HG03442 (cell line): ENCODE data around the gene SLC6A5.

Experiments
- ATAC-seq: cut with Tn5 transposase; IDR thresholded peaks from one replicate; pipeline ENCODE4 v1.9.1; 2021; ENCODE audit warnings: mild to moderate bottlenecking, moderate library complexity; ENCODE audit not compliant: unreplicated experiment

The SLC6A5 gene

DNA sequence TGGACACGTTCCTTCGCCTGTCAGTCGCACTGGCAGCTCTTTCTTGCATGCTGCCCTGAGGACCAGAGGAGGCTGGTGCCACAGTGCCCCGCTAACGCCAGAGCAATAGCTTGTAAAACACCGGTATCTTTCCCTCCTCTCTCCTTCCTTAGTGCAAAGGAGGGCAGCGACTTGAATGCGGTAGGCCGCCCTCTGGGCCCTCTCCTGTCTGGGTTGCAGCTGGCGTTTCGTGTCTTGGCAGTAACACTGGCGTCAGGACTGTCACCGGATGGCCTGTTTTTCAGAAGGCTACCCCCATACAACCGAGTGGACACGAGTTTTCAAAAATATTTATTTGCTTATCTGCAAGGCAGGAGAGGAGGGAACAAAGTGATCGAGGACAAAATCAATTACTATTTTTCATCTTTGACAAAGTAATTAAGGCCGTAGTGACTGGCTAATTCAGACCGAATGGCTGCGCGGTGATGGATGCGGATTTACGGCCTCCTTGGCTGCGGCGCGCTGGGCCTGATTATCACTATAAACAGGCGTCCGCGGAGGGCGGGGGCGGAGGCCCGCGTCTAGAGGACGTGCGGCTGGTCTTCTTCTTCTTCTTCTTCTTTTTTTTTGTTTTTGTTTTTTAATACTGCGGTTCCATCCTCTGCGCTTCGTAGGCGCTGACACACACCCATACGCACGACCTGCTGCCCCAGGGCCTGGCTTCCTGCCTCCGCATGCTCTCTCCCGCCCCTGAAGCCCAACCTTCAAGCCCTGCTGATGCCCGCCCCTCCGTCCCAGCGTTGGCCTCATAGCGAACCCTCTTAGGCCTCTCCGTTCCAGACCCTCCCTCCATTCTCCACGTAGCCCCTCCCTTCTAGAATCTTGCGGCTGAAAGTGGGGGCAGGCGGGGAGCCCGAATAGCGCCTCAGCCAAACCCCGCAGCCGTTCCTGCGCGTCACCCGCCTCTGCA, 2.9 kb upstream of the SLC6A5 start:
- no peak for ATAC-seq

DNA sequence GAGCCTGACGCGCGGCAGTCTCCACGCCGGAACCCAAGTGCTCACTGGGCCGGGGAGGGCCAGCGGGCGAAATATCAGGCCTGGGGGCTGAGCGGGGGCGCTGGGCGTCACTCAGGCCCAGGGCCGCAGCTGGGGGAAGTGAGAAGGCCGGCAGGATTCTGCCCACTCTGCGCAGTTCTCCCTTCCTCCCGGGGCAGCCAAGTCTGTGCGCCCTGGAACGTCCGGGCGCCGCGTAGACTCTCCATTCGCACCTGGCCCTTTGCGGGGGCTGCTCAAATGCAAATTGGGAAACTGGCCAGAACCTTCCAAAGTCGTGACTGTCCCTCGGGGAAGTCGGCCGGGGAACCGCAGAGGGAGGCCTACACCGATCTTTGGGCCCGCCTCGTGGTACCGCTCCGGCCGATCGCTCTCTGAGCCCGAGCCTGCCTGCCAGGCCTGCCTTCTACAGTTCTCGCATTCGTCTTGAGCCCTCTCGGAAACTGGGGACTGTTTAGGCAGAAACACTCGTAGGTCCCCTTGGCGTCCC, 2.2 kb upstream of the SLC6A5 start:
- ATAC-seq: no peak

DNA sequence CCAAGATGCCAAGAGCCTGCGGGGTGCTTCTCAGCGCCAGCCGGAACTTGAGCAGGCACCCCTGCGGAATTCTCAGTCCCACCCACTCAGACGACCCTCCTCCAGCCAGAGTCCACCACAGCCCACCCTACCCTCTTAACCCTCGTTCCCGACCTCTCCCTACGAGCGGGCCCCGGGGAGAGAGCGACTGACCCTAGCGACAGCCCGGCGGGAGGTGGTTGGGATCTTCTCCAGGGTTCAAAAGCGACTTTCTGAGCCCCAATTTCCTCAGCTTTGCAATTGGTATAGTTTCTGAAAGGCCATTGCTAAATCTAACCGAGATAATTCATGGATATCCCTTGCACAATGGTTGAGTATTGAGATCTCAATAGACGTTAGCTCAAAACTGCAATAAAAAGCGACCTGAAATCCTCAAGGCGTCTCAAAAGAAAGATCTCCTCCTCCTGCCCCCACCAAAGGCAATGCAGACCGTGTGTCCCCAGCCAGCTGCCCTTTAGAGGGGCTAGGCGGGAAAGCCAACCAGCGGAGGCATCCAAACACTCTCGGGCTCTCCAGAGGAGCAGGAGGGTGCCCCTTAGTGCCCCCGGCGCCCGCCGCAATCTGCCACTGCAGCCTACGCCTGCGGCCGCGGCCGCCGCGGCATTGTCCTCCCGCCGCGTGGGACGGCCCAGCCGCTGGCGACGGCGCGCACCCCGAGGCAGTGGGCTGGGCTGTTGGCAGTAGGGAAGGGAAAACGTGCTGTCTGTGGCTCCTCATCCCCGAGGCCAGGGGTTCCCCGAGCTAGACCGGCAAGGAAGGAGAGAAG, 1.5 kb upstream of the SLC6A5 start:
- no peak for ATAC-seq

DNA sequence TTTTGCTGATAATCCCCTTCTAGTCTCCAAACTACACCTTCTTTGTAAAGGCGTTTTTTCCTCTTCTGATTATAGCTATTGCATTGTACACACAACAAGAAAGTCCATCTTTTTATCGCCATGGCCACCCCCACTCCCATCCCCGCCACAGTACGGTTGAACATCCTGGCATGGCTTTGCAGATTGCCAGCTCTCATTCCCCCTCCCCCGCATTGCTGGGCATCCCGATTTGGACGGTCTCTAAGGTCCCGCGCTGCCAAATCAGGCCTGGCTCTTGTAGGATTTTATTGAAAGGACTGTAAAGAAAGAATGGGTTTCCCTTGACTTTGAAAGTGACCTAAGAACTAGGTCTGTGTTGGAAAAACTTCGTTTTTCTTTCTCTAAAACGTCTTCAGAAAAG, 916 bp upstream of the SLC6A5 start:
- no peak for ATAC-seq

DNA sequence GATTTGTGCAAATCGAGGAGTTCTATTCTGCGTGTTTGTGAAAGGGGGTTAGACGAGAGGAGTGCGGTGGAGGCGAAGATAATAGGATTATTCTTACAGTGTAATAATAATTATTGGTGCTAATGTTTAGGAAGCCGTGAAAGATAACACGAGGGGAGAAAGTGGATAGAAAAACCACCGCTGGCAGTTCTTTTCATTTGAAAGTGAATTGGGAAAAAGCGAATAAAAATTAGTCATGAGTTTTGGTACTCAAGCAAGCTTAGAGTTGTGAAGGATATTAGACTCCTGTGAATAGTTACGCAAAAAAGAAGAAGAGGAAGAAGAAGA, 575 bp downstream of the SLC6A5 start:
- no peak for ATAC-seq

DNA sequence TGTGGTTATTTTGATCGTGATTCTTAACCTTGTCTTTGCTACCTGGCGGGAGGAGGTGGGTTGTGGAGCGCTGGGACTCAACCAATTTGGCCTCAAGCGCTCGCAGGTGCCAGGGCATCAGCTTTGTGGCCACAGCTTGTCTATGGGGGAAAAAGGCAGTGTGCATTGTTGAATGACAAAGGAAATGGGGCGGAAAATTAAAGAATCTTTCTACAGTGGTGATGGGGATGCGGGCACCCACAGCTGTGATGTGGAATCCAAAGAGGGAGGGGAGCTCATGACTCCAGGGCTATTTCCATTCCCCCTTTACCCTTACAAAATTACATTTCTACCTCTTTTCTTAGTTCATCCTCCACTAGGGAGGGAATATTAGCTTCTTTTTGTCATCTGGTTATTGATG, 1.1 kb downstream of the SLC6A5 start:
- ATAC-seq: no peak

DNA sequence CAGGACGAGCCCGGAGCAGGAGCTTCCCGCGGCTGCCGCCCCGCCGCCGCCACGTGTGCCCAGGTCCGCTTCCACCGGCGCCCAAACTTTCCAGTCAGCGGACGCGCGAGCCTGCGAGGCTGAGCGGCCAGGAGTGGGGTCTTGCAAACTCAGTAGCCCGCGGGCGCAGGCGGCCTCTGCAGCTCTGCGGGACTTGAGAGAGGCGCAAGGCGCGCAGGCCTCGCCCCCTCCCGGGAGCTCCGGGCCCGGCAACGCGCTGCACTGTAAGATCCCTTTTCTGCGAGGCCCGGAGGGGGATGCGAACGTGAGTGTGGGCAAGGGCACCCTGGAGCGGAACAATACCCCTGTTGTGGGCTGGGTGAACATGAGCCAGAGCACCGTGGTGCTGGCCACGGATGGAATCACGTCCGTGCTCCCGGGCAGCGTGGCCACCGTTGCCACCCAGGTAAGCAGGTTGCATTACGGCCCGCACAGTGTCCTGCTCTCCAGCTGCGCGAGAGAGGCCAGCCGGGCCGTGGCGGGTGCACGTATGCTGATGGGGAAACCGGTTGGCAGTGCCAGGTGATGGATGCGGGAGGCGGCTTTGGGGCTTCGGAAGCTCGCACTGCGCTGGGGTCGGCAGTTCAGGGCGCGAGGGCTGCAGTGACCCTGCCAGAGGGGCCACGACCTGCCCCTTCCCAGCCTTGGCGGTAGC, 2.0 kb downstream of the SLC6A5 start:
- no peak for ATAC-seq

DNA sequence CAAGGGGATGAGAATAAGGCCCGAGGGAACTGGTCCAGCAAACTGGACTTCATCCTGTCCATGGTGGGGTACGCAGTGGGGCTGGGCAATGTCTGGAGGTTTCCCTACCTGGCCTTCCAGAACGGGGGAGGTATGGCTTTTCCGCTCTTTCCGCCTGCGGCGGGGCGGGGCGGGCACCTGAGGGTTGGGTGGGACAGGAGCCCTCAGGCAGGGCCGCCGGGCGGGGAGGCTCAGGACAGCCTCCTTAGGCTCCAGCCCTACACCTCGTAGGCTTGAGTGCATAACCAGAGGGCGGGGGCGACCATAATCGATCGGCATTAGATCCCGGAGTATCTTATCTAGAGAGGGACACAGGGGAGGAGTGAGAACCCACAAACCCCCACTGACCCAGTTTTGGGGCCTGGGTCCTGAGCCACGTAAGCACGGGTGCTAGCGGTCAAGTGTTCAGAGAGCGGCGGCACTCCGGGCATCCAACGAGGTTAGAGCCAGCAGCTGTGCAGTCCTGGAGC, 4.9 kb downstream of the SLC6A5 start:
- no peak for ATAC-seq

DNA sequence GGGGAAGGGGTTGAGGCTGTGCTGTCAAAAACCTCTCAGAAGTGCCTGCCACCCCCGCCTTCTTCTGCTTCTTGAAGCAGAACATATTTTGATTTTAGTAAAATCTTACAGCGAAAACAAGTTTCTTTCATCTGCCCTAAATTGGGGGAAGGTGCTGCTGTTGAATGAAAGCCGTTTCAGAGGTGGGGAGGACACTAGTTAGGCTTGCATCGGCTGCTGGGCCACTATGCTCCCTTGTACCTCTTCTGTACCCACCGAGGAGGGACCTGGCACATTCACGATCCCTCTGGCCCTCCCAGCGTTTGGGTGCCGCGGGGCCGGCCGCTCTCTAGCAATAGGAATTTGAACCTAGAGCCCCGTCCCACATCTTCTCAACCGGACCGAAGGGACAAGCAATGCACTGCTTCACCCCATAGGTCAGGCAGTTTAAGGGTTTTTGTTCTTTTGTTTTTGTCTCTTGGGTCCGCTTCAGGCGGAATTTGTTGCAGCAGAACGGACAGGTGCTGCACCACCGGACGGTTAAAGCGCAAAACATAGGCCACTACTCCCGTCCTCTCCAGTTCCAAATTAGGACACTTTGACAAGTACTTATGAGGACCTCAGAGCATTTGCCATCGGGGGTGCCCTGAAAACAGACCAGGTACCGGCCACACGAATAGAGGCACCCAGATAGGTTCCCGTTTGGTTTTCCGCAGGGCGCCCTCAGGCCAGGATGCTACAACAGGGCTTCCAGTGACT, 5.6 kb downstream of the SLC6A5 start:
- ATAC-seq: no peak

DNA sequence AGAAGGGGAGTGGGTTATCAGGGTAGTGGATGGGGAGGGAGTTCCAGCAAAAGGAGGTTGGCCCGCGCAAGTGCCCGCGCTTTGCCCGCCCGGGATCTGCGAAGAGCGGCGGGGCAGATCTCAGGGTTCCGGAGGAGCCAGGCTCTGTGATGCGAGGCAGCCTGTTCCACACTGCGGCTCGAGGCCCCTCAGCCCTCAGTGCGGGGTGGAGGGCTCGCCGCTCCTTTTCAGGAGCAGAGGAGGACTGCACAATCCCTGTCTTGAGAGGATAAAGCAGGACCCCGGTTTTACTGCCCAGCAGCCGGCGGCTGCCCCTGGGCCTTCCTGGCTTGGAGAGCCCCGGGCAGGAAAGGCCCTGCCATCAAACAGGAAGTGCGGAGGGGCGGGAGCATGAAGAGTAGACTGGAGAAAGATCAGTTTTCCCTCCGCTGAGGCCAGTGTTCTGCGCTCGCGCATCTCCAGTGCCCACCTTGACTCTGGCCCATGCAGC, 6.2 kb downstream of the SLC6A5 start:
- no peak for ATAC-seq

DNA sequence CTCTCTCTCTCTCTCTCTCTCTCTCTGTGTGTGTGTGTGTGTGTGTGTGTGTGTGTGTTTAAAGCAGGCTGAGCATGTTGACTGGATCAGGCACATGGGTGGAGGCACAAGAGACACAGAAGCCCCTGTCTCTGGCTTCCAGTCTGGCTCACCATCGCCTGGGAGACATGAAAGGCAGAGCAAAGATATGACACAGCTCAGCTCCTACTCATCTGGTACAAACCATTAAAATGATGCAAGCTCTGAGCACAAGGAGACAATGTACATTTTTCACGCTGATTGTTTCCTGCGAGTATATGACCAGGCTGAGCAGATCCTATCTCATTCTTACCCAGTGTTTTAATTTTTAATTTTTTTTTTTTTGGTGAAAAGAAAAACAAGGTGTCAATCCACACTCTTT, 9.5 kb downstream of the SLC6A5 start:
- ATAC-seq: no peak

DNA sequence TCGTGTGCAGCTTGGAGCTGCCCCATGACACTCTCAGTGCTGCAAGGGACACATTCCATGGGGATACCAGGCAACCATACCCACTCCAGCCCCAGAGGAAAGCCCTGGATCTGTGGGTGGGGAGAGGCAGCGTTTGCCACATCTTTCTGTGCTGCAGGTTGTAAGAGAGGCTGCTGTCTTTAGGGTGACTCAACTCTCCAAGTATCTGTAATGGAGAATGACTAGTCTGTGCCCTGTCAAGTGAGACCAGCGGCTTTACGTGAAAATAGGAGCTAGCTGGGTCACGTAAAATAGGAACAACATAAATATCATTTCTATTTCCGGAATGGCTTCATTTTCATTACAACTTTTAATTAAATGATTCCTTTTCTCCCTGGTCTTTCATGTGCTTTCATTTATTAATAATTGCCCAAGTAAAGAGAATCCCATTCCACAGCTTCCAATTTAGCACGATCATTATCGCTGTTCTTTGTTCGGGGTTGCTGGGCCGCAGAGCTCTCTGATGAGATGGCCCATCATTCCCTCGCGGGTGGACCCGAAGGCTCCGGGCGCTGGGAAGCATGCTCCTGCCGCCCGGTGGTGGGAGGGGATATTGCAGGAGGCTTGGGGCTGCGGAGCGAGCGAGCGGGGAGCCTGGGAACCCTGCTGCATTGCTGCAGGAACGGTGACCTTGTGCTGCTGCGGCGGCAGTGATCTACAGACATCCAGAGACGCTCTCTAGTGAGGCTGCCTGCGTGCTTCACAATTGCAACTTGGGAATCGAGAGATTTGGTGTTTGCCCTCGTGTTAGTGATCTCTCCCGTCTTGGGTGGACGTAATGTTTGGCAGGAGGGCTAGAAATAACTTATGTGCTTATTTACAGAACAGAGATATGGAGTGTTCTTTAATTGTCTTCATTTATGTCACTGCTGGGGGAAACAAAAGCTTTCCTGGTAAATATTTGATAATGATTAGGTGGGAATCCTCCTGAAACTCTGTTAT, 10.6 kb downstream of the SLC6A5 start:
- peak; percentile 98 for ATAC-seq

DNA sequence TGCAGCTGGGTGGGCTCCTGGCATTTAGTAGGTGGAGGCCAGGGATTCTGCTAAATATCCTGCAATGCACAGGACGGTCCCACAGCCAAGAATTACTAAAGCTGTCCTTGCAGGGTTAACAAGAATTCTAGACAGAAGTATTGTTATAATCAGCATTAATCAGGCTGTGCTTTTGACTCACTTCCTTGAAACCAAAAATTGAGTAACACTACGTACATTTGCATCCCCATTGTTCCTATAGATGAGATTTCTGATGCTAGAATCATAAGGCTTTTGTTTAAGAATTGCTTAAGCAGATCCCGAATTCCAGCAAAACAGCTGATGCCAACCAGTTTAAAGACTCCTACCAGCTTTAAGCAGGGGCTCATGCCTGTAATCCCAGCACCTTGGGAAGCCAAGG, 11.4 kb downstream of the SLC6A5 start:
- no peak for ATAC-seq

DNA sequence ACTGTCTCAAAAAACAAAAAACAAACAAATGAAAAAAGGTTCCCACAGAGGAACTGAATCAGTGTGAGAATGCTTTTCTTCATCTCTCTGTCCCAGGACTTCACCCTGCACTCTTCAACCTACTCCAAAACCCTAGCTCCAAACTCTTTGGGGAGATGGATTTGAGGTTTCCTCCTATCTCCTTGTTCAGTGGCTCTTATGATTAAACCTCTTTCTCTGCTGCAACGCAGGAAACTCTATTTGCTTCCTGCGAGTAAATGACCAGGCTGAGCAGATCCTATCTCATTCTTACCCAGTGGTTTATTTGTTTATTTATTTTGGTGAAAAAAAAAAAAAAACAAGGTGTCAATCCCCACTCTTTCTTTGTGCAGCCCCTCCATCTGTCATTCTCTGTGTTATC, 12.0 kb downstream of the SLC6A5 start:
- ATAC-seq: no peak

DNA sequence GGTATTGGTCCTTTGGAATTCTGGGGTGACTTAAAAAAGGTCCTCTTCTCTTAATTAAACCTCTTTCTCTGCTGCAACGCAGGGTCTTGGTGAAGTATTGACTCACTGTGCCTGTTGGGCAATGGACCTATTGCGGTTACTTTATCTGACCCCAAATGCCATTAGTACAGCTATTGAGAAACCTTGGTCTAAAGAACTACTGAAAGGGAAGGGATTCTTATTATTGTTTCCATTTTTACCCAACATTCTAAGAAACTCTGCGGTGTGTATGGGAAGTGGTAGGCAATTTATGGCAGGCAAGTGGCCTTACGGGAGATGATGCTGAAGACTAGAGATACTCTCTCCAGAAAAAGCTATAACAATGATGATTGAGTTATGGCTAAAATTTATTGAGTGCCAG, 12.5 kb downstream of the SLC6A5 start:
- ATAC-seq: no peak

DNA sequence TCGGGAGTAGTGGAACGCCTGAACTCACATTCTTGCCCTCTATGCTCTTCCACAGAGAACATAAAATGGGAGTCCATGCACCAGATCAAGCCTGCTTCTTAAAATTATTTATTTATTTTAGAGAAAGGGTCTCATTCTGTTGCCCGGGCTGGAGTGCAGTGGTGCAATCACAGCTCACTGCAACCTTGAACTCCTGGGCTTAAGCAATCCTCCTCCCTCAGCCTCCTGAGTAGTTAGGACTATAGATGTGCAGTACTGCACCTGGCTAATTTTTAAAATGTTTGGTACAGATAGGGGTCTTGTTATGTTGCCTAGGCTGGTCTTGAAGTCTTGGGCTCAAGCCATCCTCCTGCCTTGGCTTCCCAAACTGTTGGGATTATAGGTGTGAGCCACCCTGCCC, 13.0 kb downstream of the SLC6A5 start:
- ATAC-seq: no peak

DNA sequence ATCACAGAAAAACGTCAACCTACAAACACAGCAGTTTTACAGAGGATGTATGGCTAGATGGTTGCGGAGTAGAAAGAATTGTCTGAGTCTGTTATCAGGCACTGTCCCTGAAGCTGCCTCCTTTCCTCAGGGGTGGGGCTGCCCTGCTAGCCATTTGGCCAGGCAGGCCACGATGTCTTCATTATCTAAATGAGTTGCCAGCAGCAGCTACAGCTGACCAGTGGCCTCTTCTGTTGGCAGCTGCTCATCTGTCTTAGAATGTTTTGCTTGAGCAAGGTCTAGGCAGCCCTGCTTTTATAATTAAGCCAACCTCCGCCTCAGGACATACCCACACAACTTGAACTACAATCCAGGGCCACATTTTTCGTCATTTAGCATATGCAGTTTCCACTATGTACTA, 17.5 kb downstream of the SLC6A5 start:
- ATAC-seq: no peak

DNA sequence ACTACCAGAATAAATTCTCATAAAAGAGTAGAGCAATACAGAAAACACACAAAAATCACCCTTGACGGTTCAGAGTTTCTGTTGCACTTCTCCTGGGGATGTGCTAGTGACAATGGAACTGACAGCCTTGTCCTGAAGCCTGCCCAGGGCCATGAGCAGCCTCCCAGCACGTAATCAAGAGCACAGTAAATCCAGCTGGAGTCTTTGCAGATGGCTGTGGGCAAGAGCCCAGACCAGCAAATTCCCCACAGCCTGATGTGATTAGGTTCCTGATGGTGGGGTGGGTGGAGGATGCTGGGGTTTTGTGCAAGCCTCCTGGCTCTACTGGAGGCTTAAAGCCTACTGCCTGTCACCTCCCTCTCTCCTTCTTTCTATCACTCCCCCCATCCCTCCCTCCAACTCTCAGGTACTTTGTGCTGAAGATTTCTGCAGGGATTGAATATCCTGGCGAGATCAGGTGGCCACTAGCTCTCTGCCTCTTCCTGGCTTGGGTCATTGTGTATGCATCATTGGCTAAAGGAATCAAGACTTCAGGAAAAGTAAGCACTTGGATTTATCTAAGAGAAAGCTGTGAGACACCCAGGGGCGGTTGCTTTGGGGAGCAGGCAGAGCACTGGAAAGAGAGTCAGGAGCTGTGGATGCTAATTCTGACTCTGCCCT, 18.1 kb downstream of the SLC6A5 start:
- ATAC-seq: no peak

DNA sequence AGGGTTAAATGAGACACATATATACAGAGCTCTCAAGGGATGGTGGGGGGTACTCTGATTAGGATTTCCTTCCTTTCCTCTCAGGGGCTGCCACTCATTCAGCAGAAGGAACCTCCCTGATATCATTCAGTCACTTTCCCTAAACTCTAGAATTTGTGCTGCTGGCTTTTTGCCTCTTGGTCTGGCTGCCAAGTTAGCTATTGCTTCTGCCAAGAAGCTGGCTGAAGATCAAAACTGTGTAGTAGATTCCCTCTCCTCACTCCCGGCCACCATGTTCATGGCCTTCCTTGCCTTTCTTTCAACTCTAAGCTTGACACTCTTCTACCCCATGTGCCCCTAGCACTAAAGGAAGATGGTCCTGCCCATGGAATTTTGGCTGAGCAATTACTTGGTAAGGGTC, 18.7 kb downstream of the SLC6A5 start:
- no peak for ATAC-seq
